ENCODE results near the gene DCLK1. TPM values are rescaled to one million over a fixed set of nuclear protein-coding genes. Genes with fewer than 3 reads are reported as not detected.
A peak's percentile ranks its signal among the peaks of the same experiment; 100 is the strongest.

Gene DCLK1
- total RNA-seq, 1 donor from 2014 or later = 6.4 TPM

- Mint-ChIP-seq H3K4me3 (no peak overlapping the region), H3K9me3 (no peaks in the 10 kb centered on the region)
- TF ChIP-seq EZH2phosphoT487 (IDR thresholded peaks at IDR 0.05) = no peak
- no peak for TF ChIP-seq CTCF (IDR thresholded peaks at IDR 0.05)
- no peak for TF ChIP-seq EZH2 (IDR thresholded peaks at IDR 0.05)
These were observed 363.1 kb downstream of the DCLK1 start for GRCh38 chr13:35768073-35768472.

GRCh38 chr13:35767256-35767976, 363.8 kb downstream of the DCLK1 start:
- Histone ChIP-seq H3K9ac (no peak overlapping the region), H3K27ac (no peak overlapping the region), H3K36me3 (no peaks in the 10 kb centered on the region), H3K4me3 (no peak overlapping the region), H3F3A (ENCODE audit: low read depth) (peaks cover 12% of the 10 kb centered on the region), H3K79me2 (ENCODE audit: low read depth) (no peaks in the 10 kb centered on the region), H4K20me1 (ENCODE audit: low read depth) (no peaks in the 10 kb centered on the region), H2AFZ (replicated peaks) (no peak overlapping the region), H3K9me3 (ENCODE audit: low read depth) (no peaks in the 10 kb centered on the region), H3K4me1 (peaks cover 7% of the 10 kb centered on the region), H3K27me3 (no peaks in the 10 kb centered on the region), H3K4me2 (no peak overlapping the region)
- no peak overlapping the region for H3K4me3 Mint-ChIP-seq
- TF ChIP-seq EZH2phosphoT487 (IDR thresholded peaks at IDR 0.05) = no peak
- TF ChIP-seq EZH2 (IDR thresholded peaks at IDR 0.05) = no peak
- TF ChIP-seq CTCF (IDR thresholded peaks at IDR 0.05) = no peak
- peaks cover 40% of the 10 kb centered on the region for H3K4me1 Mint-ChIP-seq
- DNase-seq (ENCODE audit: low spot score) = no peak
- no peaks in the 10 kb centered on the region for H3K27me3 Mint-ChIP-seq (ENCODE audit: insufficient read depth, low read depth)
- no peaks in the 10 kb centered on the region for H3K9me3 Mint-ChIP-seq
- no peaks in the 10 kb centered on the region for H3K36me3 Mint-ChIP-seq
- no peak overlapping the region for H3K27ac Mint-ChIP-seq

More at GRCh38 chr13:35768073-35768472, 363.1 kb downstream of the DCLK1 start:
- Histone ChIP-seq H3K36me3 (no peaks in the 10 kb centered on the region), H3K4me3 (no peak overlapping the region), H3K27me3 (no peaks in the 10 kb centered on the region), H3K4me1 (peaks cover 7% of the 10 kb centered on the region), H2AFZ (replicated peaks) (no peak overlapping the region), H3K4me2 (no peak overlapping the region), H3F3A (ENCODE audit: low read depth) (peaks cover 7% of the 10 kb centered on the region), H4K20me1 (ENCODE audit: low read depth) (no peaks in the 10 kb centered on the region), H3K9ac (no peak overlapping the region), H3K79me2 (ENCODE audit: low read depth) (no peaks in the 10 kb centered on the region), H3K9me3 (ENCODE audit: low read depth) (no peaks in the 10 kb centered on the region), H3K27ac (no peak overlapping the region)
- Mint-ChIP-seq H3K27me3 (ENCODE audit: insufficient read depth, low read depth) (no peaks in the 10 kb centered on the region), H3K36me3 (no peaks in the 10 kb centered on the region), H3K4me1 (peaks cover 42% of the 10 kb centered on the region), H3K27ac (no peak overlapping the region)
- DNase-seq (ENCODE audit: low spot score) = no peak

- Histone ChIP-seq H3K4me3 (no peak overlapping the region), H3K9ac (no peak overlapping the region), H3K27ac (no peak overlapping the region), H3K4me2 (no peak overlapping the region), H3F3A (ENCODE audit: low read depth) (peaks cover 19% of the 10 kb centered on the region), H3K9me3 (ENCODE audit: low read depth) (no peaks in the 10 kb centered on the region), H3K36me3 (no peaks in the 10 kb centered on the region), H4K20me1 (ENCODE audit: low read depth) (no peaks in the 10 kb centered on the region), H3K79me2 (ENCODE audit: low read depth) (no peaks in the 10 kb centered on the region), H3K4me1 (peaks cover 7% of the 10 kb centered on the region), H3K27me3 (no peaks in the 10 kb centered on the region), H2AFZ (replicated peaks) (no peak overlapping the region)
- Mint-ChIP-seq H3K27ac (no peak overlapping the region), H3K36me3 (no peaks in the 10 kb centered on the region), H3K9me3 (no peaks in the 10 kb centered on the region), H3K4me3 (no peak overlapping the region), H3K27me3 (ENCODE audit: insufficient read depth, low read depth) (no peaks in the 10 kb centered on the region), H3K4me1 (peaks cover 35% of the 10 kb centered on the region)
- DNase-seq (ENCODE audit: low spot score) = no peak
- TF ChIP-seq EZH2 (IDR thresholded peaks at IDR 0.05) (no peak), EZH2phosphoT487 (IDR thresholded peaks at IDR 0.05) (no peak)
These were observed 364.5 kb downstream of the DCLK1 start for GRCh38 chr13:35766663-35767062.

- no peaks in the 10 kb centered on the region for H3K36me3 ChIP-seq
- H3K27ac Mint-ChIP-seq = peak overlapping the region; percentile 35
- TF ChIP-seq EZH2 (IDR thresholded peaks at IDR 0.05) (no peak), EZH2phosphoT487 (IDR thresholded peaks at IDR 0.05) (no peak), CTCF (IDR thresholded peaks at IDR 0.05) (no peak)
- H3K27ac ChIP-seq = no peak overlapping the region
- no peak for DNase-seq (ENCODE audit: low spot score)
- peaks cover 21% of the 10 kb centered on the region for H3F3A ChIP-seq (ENCODE audit: low read depth)
- H3K9ac ChIP-seq = no peak overlapping the region
- H3K4me2 ChIP-seq = no peak overlapping the region
- H3K27me3 Mint-ChIP-seq (ENCODE audit: insufficient read depth, low read depth) = no peaks in the 10 kb centered on the region
- no peaks in the 10 kb centered on the region for H3K79me2 ChIP-seq (ENCODE audit: low read depth)
- H3K9me3 Mint-ChIP-seq = no peaks in the 10 kb centered on the region
- H3K4me3 ChIP-seq = no peak overlapping the region
- H3K9me3 ChIP-seq (ENCODE audit: low read depth) = no peaks in the 10 kb centered on the region
- H3K27me3 ChIP-seq = no peaks in the 10 kb centered on the region
- H3K4me1 ChIP-seq = peaks cover 7% of the 10 kb centered on the region
- H2AFZ ChIP-seq (replicated peaks) = no peak overlapping the region
- H3K36me3 Mint-ChIP-seq = no peaks in the 10 kb centered on the region
- peaks cover 31% of the 10 kb centered on the region for H3K4me1 Mint-ChIP-seq
- no peak overlapping the region for H3K4me3 Mint-ChIP-seq
- no peaks in the 10 kb centered on the region for H4K20me1 ChIP-seq (ENCODE audit: low read depth)
These were observed 365.2 kb downstream of the DCLK1 start for GRCh38 chr13:35765941-35766340.
